Activated CD4-positive, alpha-beta memory T cell treated with anti-CD3 and anti-CD28 coated beads for 36 hours (primary cell): ENCODE results near the gene KCNQ2. TPM values are rescaled to one million over a fixed set of nuclear protein-coding genes. Genes with fewer than 3 reads are reported as not detected.

Source experiments
- CTCF ChIA-PET: fragments of 350-600 bp; sonication (Branson Sonifier 250); formaldehyde crosslinking; loops from one replicate; lab custom pipeline; 2021; ENCODE audit warnings: antibody characterized with exemption, inconsistent platforms; lab: Charles Lee
- POLR2A ChIA-PET: fragments of 350-600 bp; sonication (Branson Sonifier 250); formaldehyde crosslinking; loops from one replicate; lab custom pipeline; 2021; ENCODE audit warnings: antibody characterized with exemption; lab: Charles Lee
- DNase-seq: peaks from one replicate; pipeline ENCODE4 v3.0.0-alpha.2; 2020
- H3K27ac Mint-ChIP-seq: one replicate; pipeline ENCODE4 v1.8.0; 2021; ENCODE audit warnings: mixed read lengths
- H3K27me3 Mint-ChIP-seq: one replicate; pipeline ENCODE4 v1.8.0; 2021; ENCODE audit warnings: mixed read lengths
- H3K36me3 Mint-ChIP-seq: one replicate; pipeline ENCODE4 v1.8.0; 2021; ENCODE audit warnings: mixed read lengths
- H3K4me1 Mint-ChIP-seq: one replicate; pipeline ENCODE4 v1.8.0; 2021; ENCODE audit warnings: low read depth, mixed read lengths
- H3K4me3 Mint-ChIP-seq: one replicate; pipeline ENCODE4 v1.8.0; 2021; ENCODE audit warnings: mild to moderate bottlenecking, mixed read lengths
- H3K9me3 Mint-ChIP-seq: one replicate; pipeline ENCODE4 v1.8.0; 2021; ENCODE audit warnings: mixed read lengths
- intact Hi-C: fragments of 100-400 bp; cut with micrococcal nuclease; formaldehyde crosslinking; loops from one replicate; pipeline ENCODE4 v1.15.1; 2023
- total RNA-seq, 2 experiments: library from RNA; stranded (reverse); gene quantifications; one replicate each; pipeline ENCODE4 v1.2.3, GENCODE V29; 2021

Gene KCNQ2
- total RNA-seq, 2 experiments from 2014 or later = not detected

DNA sequence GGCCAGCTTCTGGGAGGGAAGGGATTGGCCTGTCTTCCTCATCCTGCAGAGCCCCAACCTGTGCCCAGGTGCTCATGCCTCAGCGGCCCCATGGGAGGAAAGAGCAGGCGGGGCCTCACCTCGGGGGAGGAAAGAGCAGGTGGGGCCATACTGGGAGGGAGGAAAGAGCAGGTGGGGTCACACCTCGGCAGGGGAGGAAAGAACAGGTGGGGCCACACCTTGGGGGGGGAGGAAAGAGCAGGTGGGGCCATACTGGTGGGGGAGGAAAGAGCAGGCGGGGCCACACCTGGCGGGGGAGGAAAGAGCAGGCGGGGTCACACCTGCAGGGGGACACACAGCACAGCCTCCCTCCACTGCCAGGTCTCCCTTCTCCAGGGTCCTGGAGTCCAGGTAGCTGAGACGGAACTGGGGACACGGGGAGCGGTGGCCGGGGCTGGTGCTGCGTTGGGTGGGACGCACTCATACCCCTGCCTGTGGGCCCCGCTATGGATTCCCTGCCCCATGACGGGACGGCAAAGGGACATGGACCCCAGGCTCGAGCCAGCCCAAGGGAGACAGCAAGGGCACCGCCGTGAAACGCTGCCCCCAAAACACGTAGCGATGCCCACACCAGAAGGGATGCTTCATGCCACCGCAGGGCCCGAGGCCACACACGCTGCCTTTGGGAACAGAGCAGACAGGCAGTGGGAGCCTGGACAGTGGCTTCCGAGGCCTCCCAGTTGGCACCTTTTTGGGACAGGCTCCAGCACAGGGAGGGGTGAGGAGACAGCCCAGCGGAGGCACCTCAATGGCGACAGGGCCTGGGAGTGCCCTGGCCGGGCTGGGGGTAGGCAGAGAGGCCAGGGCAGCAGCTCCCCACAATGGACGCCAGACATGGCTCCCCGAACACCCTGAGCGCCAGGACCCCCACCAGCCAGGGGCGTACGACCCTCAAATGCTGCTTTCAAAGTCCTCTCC, 68.0 kb downstream of the KCNQ2 start:
- no peak overlapping the region for H3K27ac Mint-ChIP-seq
- no peak for DNase-seq
- H3K9me3 Mint-ChIP-seq = no peaks in the 10 kb centered on the region
- ChIA-PET CTCF (no interaction called here), POLR2A (no interaction called here)
- H3K36me3 Mint-ChIP-seq = no peaks in the 10 kb centered on the region
- H3K27me3 Mint-ChIP-seq = peaks cover 7% of the 10 kb centered on the region
- intact Hi-C loops = no loop called here
- no peak overlapping the region for H3K4me3 Mint-ChIP-seq
- peaks cover 4% of the 10 kb centered on the region for H3K4me1 Mint-ChIP-seq

DNA sequence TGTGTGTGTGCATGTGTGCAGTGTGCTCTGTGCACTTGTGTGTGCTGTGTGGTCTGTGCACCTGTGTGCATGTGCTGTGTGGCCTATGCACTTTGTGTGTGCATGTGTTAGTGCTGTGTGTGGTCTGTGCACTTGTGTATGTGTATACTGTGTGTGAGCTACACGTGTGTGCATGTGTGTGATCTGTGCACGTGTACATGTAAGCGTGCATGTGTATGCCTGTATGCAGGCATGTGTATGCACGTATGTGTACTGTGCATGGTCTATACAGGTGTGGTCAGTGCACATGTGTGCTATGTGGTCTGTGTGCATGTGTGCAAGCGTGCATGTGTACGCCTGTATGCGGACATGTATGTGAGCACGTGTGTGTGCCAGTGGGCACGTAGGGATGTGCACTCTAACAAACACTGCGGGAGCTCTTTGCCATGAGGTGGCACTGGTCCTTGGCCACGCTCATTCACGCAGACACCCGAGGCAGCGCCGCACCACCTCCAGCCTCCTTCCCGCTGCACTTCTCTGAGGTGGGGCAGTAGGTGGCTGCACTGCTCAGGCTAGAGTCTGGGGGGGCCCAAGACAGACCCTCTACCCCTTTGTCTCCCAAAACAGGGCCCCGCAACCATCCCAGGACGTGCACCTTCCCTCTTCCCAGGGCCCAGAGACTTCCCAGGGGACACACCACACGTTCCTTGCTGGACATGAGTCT, 68.9 kb downstream of the KCNQ2 start:
- Mint-ChIP-seq H3K36me3 (no peaks in the 10 kb centered on the region), H3K27me3 (peaks cover 7% of the 10 kb centered on the region), H3K4me1 (no peaks in the 10 kb centered on the region), H3K27ac (no peak overlapping the region), H3K4me3 (no peak overlapping the region), H3K9me3 (no peaks in the 10 kb centered on the region)
- CTCF ChIA-PET = no interaction called here
- POLR2A ChIA-PET = no interaction called here
- intact Hi-C loops = no loop called here
- no peak for DNase-seq

DNA sequence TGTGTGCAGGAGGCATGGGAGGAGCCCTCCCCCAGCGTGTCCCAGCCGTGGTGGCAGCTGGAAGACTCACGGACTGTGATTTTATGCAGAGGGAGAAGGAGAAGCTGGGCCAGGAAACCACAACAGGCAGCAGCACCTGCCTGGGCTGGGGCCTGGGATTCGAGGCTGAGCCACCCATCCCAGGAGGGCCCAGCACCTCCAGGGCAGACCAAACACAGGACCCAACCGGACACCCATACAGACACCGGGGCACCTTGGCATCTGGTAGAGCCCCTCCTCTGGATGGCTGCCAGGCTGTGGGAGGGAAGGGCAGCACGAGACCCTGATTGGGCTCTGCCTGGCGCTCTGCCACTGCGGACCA, 69.6 kb downstream of the KCNQ2 start:
- ChIA-PET POLR2A (no interaction called here), CTCF (no interaction called here)
- intact Hi-C loops = no loop called here
- no peak for DNase-seq
- no peaks in the 10 kb centered on the region for H3K9me3 Mint-ChIP-seq
- no peaks in the 10 kb centered on the region for H3K4me1 Mint-ChIP-seq
- H3K4me3 Mint-ChIP-seq = no peak overlapping the region
- H3K27ac Mint-ChIP-seq = no peak overlapping the region
- peaks cover 7% of the 10 kb centered on the region for H3K27me3 Mint-ChIP-seq
- H3K36me3 Mint-ChIP-seq = no peaks in the 10 kb centered on the region

DNA sequence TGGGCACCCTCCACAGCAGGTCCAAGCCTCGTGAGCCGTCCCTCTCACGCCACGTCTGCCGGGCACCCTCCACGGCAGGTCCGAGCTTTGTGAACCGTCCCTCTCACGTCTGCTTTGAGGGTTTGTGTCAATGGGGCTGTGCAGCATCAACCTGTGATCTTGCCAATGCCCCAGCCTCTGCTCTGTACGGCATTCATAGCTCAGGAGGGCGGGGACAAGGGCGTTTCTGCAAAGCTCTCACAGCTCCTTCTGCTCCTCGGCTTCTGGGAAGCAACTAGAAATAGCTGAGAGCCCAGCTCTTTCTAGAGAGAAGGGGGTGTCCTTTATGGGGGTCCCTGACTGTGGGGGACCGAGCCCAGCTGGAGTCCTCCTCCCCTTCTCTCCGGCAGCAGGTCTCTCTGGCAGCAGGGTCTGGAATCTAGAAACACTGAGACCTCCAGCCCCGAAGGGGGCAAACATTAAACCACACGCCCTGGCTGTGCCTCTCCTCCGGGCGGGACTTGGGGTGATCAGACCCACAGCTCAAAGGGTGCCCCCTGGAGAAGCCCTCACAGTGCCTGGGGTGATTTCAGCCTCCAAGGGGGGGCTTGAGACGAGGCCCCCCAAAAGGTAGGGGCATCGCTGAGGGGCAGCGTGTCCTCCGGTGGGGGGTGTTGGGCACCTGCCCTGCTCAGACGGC, 70.1 kb downstream of the KCNQ2 start:
- DNase-seq = no peak
- Mint-ChIP-seq H3K36me3 (no peaks in the 10 kb centered on the region), H3K9me3 (no peaks in the 10 kb centered on the region), H3K4me1 (no peaks in the 10 kb centered on the region), H3K4me3 (no peak overlapping the region), H3K27me3 (peaks cover 7% of the 10 kb centered on the region), H3K27ac (no peak overlapping the region)
- ChIA-PET POLR2A (no interaction called here), CTCF (no interaction called here)
- intact Hi-C loops = no loop called here

DNA sequence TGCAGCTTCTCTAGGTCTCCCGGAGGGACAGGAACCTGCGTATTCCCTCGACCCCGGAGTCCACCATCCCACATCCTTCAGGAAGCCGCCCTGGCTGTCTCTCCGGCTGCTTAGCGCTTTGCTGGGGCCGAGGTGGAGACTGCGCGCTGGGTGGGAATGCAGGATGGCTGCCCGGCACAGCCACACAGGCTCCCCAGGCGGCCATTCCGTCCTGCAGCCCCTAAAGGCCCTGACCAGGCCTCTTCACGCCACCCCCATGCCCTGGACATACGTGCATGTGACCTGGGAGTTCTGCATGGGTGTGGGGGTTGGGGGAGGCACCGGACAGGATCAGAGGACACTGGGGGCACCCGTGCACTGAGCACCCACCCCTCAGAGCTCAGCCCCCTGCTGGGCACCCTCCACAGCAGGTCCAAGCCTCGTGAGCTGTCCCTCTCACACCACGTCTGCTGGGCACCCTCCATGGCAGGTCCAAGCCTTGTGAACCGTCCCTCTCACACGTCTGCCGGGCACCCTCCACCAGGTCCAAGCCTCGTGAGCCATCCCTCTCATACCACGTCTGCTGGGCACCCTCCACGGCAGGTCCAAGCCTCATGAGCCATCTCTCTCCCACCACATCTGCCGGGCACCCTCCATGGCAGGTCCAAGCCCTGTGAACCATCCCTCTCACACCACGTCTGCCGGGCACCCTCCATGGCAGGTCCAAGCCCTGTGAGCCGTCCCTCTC, 70.9 kb downstream of the KCNQ2 start:
- DNase-seq = no peak
- no peaks in the 10 kb centered on the region for H3K9me3 Mint-ChIP-seq
- CTCF ChIA-PET = interaction anchor here (1.3 kb wide), 1 partner anchor 20 kb away, joined by 5 read pairs; no protein-coding TSS in a partner anchor
- no peaks in the 10 kb centered on the region for H3K4me1 Mint-ChIP-seq
- H3K36me3 Mint-ChIP-seq = no peaks in the 10 kb centered on the region
- peaks cover 7% of the 10 kb centered on the region for H3K27me3 Mint-ChIP-seq
- intact Hi-C loops = no loop called here
- no peak overlapping the region for H3K4me3 Mint-ChIP-seq
- no peak overlapping the region for H3K27ac Mint-ChIP-seq
- POLR2A ChIA-PET = no interaction called here

DNA sequence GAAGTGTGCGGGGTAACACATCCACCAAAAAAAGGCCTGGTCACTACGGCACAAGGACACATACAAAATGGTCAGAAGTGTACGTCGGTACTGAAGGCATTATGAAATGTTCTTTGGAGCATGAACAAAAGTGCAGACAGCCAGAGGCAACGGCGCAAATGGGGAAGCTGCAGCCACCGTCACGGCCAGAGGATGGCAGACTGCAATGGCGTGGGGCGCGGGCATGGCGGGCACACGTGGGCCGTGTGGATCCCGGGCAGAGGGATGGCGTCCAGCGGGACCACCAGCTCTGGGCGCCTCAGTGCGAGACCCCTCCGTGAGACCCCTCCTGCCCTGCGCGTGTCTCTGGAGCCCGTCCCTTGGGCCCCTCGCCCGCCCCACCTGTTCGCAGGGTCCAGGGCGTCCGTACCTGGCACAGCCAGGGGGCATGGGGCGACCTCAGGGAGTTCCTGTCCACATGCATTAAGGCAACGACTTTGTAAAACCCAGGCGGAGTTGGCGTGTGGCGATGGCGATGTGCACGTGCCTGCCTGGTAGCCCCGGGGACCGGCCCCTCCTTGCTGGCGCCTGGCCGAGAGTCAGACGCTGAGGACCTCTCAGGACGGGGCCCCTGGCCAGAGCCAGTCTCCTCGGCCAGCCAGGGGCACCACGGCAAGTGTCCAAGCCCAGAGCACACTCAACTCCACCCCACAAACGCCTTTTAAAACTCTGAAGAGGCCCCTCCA, 71.8 kb downstream of the KCNQ2 start:
- no peak overlapping the region for H3K4me3 Mint-ChIP-seq
- ChIA-PET POLR2A (no interaction called here), CTCF (interaction anchor here (1.3 kb wide), 1 partner anchor 19 kb away, joined by 5 read pairs; no protein-coding TSS in a partner anchor)
- peaks cover 7% of the 10 kb centered on the region for H3K27me3 Mint-ChIP-seq
- no peaks in the 10 kb centered on the region for H3K36me3 Mint-ChIP-seq
- no peak for DNase-seq
- no peaks in the 10 kb centered on the region for H3K9me3 Mint-ChIP-seq
- intact Hi-C loops = no loop called here
- H3K27ac Mint-ChIP-seq = no peak overlapping the region
- no peaks in the 10 kb centered on the region for H3K4me1 Mint-ChIP-seq

DNA sequence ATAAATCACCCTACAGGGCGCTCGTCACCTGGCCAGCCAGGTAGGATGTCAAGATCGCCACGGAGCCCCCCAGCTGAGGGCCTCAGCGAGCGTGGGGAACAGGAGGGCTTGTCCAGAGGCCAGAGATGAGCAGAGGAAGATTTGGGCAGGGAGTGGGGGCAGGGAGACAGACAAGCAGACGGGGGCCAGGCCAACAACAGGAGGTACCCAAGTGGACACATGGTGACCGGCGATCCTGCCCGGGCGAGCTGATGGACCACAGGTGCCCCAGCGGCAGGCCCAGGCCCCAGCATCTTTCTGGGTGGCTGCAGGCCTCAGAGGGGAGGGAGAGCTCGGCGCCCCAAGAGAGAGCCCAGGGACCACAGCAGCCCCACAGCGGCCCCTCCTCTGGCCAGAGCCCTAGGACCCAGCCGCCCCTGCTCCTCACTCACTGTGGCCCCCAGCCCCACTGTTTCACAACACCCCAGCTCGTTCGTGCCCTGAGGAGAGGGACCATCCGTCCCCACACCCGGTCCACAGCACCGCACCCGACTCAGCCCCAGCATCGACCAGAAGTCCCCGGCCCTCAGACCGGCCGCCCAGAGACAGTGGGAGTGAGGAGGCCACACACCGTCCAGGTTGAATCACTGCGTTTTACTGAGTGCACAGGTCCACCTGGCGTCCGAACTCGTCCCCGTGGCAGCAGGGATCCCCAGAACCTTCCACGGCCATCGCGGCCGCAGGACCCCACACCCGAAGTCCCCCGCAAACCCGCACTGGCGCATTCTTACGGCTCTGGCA, 72.7 kb downstream of the KCNQ2 start:
- H3K4me3 Mint-ChIP-seq = no peak overlapping the region
- intact Hi-C loops = no loop called here
- ChIA-PET CTCF (no interaction called here), POLR2A (no interaction called here)
- H3K9me3 Mint-ChIP-seq = no peaks in the 10 kb centered on the region
- H3K36me3 Mint-ChIP-seq = no peaks in the 10 kb centered on the region
- peaks cover 7% of the 10 kb centered on the region for H3K27me3 Mint-ChIP-seq
- no peaks in the 10 kb centered on the region for H3K4me1 Mint-ChIP-seq
- H3K27ac Mint-ChIP-seq = no peak overlapping the region
- no peak for DNase-seq

DNA sequence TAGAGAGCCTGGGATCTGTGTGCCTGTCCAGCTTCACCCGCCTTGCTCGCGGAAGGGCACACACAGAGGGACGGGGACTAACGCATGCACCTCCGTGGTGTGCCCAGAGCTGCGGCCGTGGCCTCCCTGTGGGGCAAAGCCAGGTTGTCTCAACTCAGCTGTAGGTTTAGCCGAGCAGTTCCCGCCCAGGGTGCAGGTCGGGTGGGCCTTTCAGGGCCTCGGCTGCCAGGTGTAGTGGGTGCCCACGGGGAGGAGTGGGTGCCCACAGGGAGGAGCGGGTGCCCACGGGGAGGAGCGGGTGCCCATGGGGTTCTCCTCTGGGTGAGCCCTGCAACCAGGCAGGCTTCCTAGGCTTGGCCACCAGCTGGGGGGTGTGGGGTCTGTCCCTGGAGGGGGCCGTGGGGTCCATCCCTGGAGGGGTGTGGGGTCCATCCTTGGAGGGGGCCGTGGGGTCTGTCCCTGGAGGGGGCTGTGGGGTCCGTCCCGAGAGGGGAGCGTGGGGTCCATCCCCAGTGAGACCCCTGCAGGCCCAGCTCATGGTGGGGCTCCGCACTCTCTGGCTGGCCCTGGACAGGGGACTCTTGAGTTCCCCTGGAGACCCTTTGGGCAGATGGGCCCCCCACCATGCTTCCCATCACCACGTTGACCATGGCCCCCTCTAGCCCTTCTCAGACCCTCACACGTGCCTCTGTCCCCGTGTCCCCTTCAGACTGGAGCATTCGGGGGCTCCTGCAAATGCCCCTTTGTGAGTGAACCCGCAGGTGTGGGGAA, 73.5 kb downstream of the KCNQ2 start:
- POLR2A ChIA-PET = no interaction called here
- no peak overlapping the region for H3K4me3 Mint-ChIP-seq
- H3K27me3 Mint-ChIP-seq = peaks cover 7% of the 10 kb centered on the region
- H3K27ac Mint-ChIP-seq = no peak overlapping the region
- H3K36me3 Mint-ChIP-seq = no peaks in the 10 kb centered on the region
- intact Hi-C loops = no loop called here
- no peaks in the 10 kb centered on the region for H3K4me1 Mint-ChIP-seq
- CTCF ChIA-PET = no interaction called here
- no peak for DNase-seq
- no peaks in the 10 kb centered on the region for H3K9me3 Mint-ChIP-seq

DNA sequence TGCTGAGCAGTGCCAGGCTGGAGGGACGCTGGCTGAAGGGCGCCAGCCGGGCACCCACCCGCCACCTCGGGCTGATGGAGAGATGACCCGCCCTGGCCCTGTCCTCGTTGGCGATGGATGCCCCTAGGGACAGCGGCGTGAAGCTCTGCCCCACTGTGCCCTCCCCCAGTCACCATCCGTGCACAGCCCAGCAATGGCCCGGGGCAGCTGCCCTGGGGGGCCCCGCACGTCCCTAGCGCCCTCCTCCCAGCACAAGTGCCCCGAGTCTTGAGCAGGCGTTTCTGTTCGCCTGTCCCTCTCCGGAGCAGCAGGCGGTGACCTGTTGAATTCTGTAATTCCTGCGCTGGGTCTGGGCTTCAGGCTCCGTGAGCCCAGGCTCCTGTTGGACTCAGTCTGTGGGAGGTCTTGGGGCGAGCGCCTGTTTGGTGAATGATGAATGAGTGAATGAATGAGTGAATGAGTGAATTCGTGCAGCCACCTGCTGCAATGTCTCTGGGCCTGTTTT, 74.5 kb downstream of the KCNQ2 start:
- POLR2A ChIA-PET = no interaction called here
- Mint-ChIP-seq H3K9me3 (no peaks in the 10 kb centered on the region), H3K27ac (no peak overlapping the region), H3K36me3 (no peaks in the 10 kb centered on the region), H3K27me3 (peaks cover 7% of the 10 kb centered on the region), H3K4me1 (no peaks in the 10 kb centered on the region), H3K4me3 (no peak overlapping the region)
- no peak for DNase-seq
- intact Hi-C loops = no loop called here
- CTCF ChIA-PET = no interaction called here

DNA sequence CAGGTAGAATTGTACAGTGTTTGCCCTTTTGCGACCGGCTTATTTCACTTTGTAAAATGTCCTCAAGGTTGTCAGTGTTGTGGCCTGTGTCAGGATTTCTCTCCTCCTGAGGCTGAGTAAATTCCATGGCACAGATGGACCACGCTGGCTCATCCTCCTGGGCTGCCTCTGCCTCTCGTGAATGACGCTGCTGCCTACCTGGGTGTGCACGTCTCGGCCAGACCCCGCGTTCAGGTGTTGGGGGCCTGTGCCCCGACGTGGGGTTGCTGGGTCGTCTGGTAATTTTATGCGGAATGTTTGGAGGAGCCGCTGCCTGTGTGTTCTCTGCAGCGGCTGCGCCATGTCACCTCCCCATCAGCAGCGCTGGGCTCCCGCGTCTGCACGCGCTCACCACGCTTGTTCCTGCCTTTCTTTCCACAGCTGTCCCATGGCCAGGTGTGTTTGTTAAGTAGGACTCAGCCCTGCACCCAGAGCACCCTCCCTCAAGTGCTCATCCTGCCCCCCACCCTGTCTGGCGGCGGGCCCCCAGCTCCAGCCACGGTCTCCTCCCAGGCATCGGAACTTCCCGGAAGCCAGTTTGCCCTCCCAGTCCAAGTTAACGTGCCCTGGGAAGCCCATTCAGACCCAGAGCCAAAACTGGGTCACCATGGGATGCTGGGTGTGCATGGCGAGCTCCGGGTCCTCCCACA, 75.2 kb downstream of the KCNQ2 start:
- CTCF ChIA-PET = no interaction called here
- H3K27me3 Mint-ChIP-seq = peaks cover 7% of the 10 kb centered on the region
- no peaks in the 10 kb centered on the region for H3K36me3 Mint-ChIP-seq
- H3K4me3 Mint-ChIP-seq = no peak overlapping the region
- no peaks in the 10 kb centered on the region for H3K4me1 Mint-ChIP-seq
- H3K9me3 Mint-ChIP-seq = no peaks in the 10 kb centered on the region
- intact Hi-C loops = no loop called here
- POLR2A ChIA-PET = no interaction called here
- no peak overlapping the region for H3K27ac Mint-ChIP-seq
- DNase-seq = no peak
